HepG2 (cell line): ENCODE data around the gene TMEM63B. TPM values are rescaled to one million over a fixed set of nuclear protein-coding genes. Genes with fewer than 3 reads are reported as not detected.

Experiments
- ATAC-seq: fragments of 200-7000 bp; cut with Tn5 transposase; 3 replicates; pipeline ENCODE4 v1.9.1; 2020; ENCODE audit warnings: mild to moderate bottlenecking, moderate library complexity
- BruUV-seq: library from RNA; stranded (reverse); fragments of 400-500 nt; replicated peaks from 2 replicates; lab custom pipeline; 2021; lab: Mats Ljungman, UMichigan
- CTCF ChIA-PET: fragments of 300-600 bp; formaldehyde crosslinking; extraction: SDS; loops from one replicate; lab custom pipeline; 2021; ENCODE audit warnings: low total read pairs, inconsistent platforms, low intra/inter-chr PET ratio; lab: Yijun Ruan, JAX
- POLR2A ChIA-PET: fragments of 350-600 bp; sonication (Branson Sonifier 250); formaldehyde crosslinking; loops from one replicate; lab custom pipeline; 2020; ENCODE audit warnings: antibody characterized with exemption, inconsistent platforms; lab: Yijun Ruan, JAX
- DNase-seq: peaks from one replicate; pipeline ENCODE4 v3.0.0-alpha.2; 2015; ENCODE audit warnings: low spot score
- FAIRE-seq: peaks from 3 replicates; lab custom pipeline; 2011; peaks lifted over from hg19 to GRCh38; lab: Jason Lieb, UNC
- H2AFZ ChIP-seq: one replicate; pipeline ENCODE4 v1.6.1; 2011; ENCODE audit warnings: low read length, inconsistent platforms
- H3K27ac ChIP-seq: fragments of 300-600 bp; 3 replicates; pipeline ENCODE4 v1.8.0; 2011; ENCODE audit warnings: mixed run types, mild to moderate bottlenecking, mixed read lengths, low read length, inconsistent platforms; ENCODE audit not compliant: insufficient read depth; ENCODE audit errors: extremely low read length
- H3K27me3 ChIP-seq, 2 experiments: fragments of 200-600 bp in 1 of 2; 2 replicates in 1 of 2; 3 replicates in 1 of 2; pipeline versions ENCODE4 v1.6.0 to v1.8.0; 2011; ENCODE audit warnings: low read length in 2 of 2, mild to moderate bottlenecking in 2 of 2, moderate library complexity in 2 of 2, inconsistent platforms in 1 of 2; ENCODE audit not compliant: insufficient read depth in 2 of 2, control insufficient read depth in 1 of 2
- H3K36me3 ChIP-seq, 2 experiments: fragments of 200-600 bp in 1 of 2; replicated peaks in 1 of 2; 2 replicates in 1 of 2; 3 replicates in 1 of 2; pipeline versions ENCODE4 v1.5.1 to v1.8.0; 2011; ENCODE audit warnings: low read length in 2 of 2, inconsistent platforms in 1 of 2; ENCODE audit not compliant: insufficient read depth in 2 of 2, control insufficient read depth in 1 of 2
- H3K4me1 ChIP-seq: 2 replicates; pipeline ENCODE4 v1.5.1; 2012; ENCODE audit warnings: low read length, inconsistent platforms; ENCODE audit not compliant: insufficient read depth
- H3K4me2 ChIP-seq: 2 replicates; pipeline ENCODE4 v1.6.0; 2011; ENCODE audit warnings: low read depth, low read length, inconsistent platforms
- H3K4me3 ChIP-seq, 3 experiments: fragments of 200-600 bp in 1 of 3; sonication (generic), shearing (Covaris generic) in 1 of 3; replicated peaks in 1 of 3; 2 replicates each; pipeline ENCODE4 v1.5.1; 2011 to 2016; ENCODE audit warnings: low read length in 3 of 3, inconsistent platforms in 2 of 3, low read depth in 2 of 3, mild to moderate bottlenecking in 2 of 3, control low read depth in 1 of 3, mixed read lengths in 1 of 3; ENCODE audit not compliant: insufficient read depth in 1 of 3
- H3K79me2 ChIP-seq: one replicate; pipeline ENCODE4 v1.6.1; 2011; ENCODE audit warnings: low read length, inconsistent platforms; ENCODE audit not compliant: insufficient read depth
- H3K9ac ChIP-seq: 2 replicates; pipeline ENCODE4 v1.6.0; 2011; ENCODE audit warnings: mild to moderate bottlenecking, low read depth, low read length, inconsistent platforms; ENCODE audit not compliant: insufficient read depth
- H3K9me3 ChIP-seq: 2 replicates; pipeline ENCODE4 v1.5.1; 2012; ENCODE audit warnings: mild to moderate bottlenecking, low read length
- H4K20me1 ChIP-seq: 2 replicates; pipeline ENCODE4 v1.6.0; 2011; ENCODE audit warnings: inconsistent platforms, mild to moderate bottlenecking, low read length, moderate library complexity; ENCODE audit not compliant: insufficient read depth
- ELF1 ChIP-seq: sonication (generic); formaldehyde crosslinking; IDR thresholded peaks from 2 replicates; pipeline ENCODE4 v1.4.0; 2020; ENCODE audit warnings: missing genetic modification reagents
- HIC2 ChIP-seq: sonication (generic); formaldehyde crosslinking; IDR thresholded peaks from 2 replicates; pipeline ENCODE4 v1.9.0; 2022; ENCODE audit warnings: low read depth, missing genetic modification reagents
- HNRNPL ChIP-seq: fragments of 200-400 bp; formaldehyde crosslinking; IDR thresholded peaks from 2 replicates; pipeline ENCODE4 v1.6.1; 2017; ENCODE audit warnings: mild to moderate bottlenecking, low read depth, low read length
- NRL ChIP-seq: sonication (generic); formaldehyde crosslinking; IDR thresholded peaks from 2 replicates; pipeline ENCODE4 v1.5.0; 2020; ENCODE audit warnings: missing genetic modification reagents, mild to moderate bottlenecking, moderate library complexity, borderline replicate concordance
- SALL1 ChIP-seq: sonication (generic); formaldehyde crosslinking; IDR thresholded peaks from 2 replicates; pipeline ENCODE4 v1.8.0; 2022; ENCODE audit warnings: mild to moderate bottlenecking, missing genetic modification reagents
- ZFP1 ChIP-seq: IDR thresholded peaks from 2 replicates; pipeline ENCODE4 v1.6.1; 2016
- ZFP41 ChIP-seq: sonication (generic); formaldehyde crosslinking; IDR thresholded peaks from 2 replicates; pipeline ENCODE4 v1.4.0; 2020; ENCODE audit warnings: mild to moderate bottlenecking, missing genetic modification reagents, borderline replicate concordance
- ZNF253 ChIP-seq: sonication (generic); formaldehyde crosslinking; IDR thresholded peaks from 2 replicates; pipeline ENCODE4 v1.8.0; 2022; ENCODE audit warnings: mild to moderate bottlenecking, missing genetic modification reagents, borderline replicate concordance
- ZNF589 ChIP-seq: sonication (generic); formaldehyde crosslinking; conservative IDR thresholded peaks from 2 replicates; pipeline ENCODE4 v1.8.0; 2022; ENCODE audit warnings: mild to moderate bottlenecking, moderate library complexity, missing genetic modification reagents
- ZNF891 ChIP-seq: sonication (generic); formaldehyde crosslinking; IDR thresholded peaks from 2 replicates; pipeline ENCODE4 v1.5.0; 2020; ENCODE audit warnings: mild to moderate bottlenecking, missing genetic modification reagents
- WGBS: methylation state at CpG from one replicate; pipeline ENCODE4 v1.1.6; 2017; ENCODE audit warnings: low lambda C conversion rate; 5-methylcytosine and 5-hydroxymethylcytosine counted together
- in situ Hi-C: cut with HindIII; loops from 2 replicates; pipeline ENCODE4 v1.10.0; 2017; ENCODE audit warnings: low pct_unique_long_range_greater_than_20kb; ENCODE audit not compliant: extremely low pct_ligation_motif_present
- intact Hi-C: fragments of 100-400 bp; cut with micrococcal nuclease; formaldehyde crosslinking; loops from one replicate; pipeline ENCODE4 v1.10.0; 2022; ENCODE audit not compliant: unreplicated experiment
- polyA plus RNA-seq, 8 experiments: library from polyadenylated mRNA; depleted of rRNA in 3 of 8; stranded (reverse) in 7 of 8; unstranded in 1 of 8; fragments of >200 nt; fragmentation: Illumina TruSeq in 4 of 8; extraction: Trizol in 4 of 8; gene quantifications; 2 replicates each; pipeline versions ENCODE4 v1.2.1 to v1.2.3, GENCODE V29; 2011 to 2016; ENCODE audit warnings: low read depth in 4 of 8, missing spikeins in 1 of 8, mixed read lengths in 1 of 8; ENCODE audit not compliant: insufficient read depth in 1 of 8
- total RNA-seq, 5 experiments: library from RNA; depleted of rRNA; stranded (reverse); fragments of >200 nt; fragmentation: Illumina TruSeq; extraction: Trizol; gene quantifications; 2 replicates each; pipeline ENCODE4 v1.2.3, GENCODE V29; 2016; ENCODE audit warnings: low read depth in 1 of 5
- TF ChIP-seq, protein P1 (sequence below): sonication (generic); formaldehyde crosslinking; IDR thresholded peaks from 2 replicates; pipeline ENCODE4 v1.5.0; 2020; ENCODE audit warnings: mild to moderate bottlenecking, missing genetic modification reagents
- TF ChIP-seq, protein P2 (sequence below): sonication (generic); formaldehyde crosslinking; IDR thresholded peaks from 2 replicates; pipeline ENCODE4 v1.5.0; 2020; ENCODE audit warnings: missing genetic modification reagents, mild to moderate bottlenecking, borderline replicate concordance
- TF ChIP-seq, protein P3 (sequence below): sonication (generic); formaldehyde crosslinking; IDR thresholded peaks from 2 replicates; pipeline ENCODE4 v1.5.0; 2020; ENCODE audit warnings: missing genetic modification reagents
- TF ChIP-seq, protein P4 (sequence below): sonication (generic); formaldehyde crosslinking; IDR thresholded peaks from 2 replicates; pipeline ENCODE4 v1.9.0; 2022; ENCODE audit warnings: missing genetic modification reagents, mild to moderate bottlenecking, borderline replicate concordance

Gene TMEM63B
- total and polyA plus RNA-seq, 2 of the 13 experiments (the other 11 are each of a cell fraction or from before 2014, with no cell fraction given), result 27.4 to 75.8 TPM

DNA sequence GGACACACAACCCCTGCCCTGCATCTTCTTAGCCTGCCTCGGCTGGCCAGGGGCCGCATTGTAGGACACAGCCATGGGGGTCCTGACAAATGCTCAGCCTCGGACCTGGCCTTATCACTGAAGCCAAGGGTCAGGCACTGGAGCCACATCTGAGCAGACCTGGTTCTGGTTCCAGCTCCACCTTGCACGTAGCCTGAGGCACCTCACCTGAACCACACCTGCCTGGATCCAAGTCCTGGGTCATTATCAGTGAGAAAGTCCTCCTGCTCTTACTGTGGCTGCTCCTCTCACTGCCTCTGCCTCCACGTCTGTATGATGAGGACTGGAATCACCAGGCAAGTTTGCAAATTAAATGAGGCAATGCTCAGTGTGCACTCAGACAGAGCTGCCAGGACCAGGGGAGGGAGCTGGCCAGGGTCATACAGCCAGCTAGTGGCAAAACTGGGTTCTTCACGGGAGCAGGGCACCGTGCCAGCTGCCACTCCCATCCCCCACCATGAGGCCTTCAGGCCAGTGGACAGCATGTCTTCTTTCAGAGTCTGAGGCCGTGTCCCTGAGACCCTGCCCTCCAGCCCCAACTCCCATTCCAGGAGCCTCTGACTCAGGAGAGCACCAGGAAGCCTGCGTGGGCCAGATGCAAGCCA, 40.3 kb upstream of the TMEM63B start:
- Histone ChIP-seq H3K4me3 (no peak overlapping the region), H3K9me3 (no peaks in the 10 kb centered on the region), H3K4me2 (no peak overlapping the region), H4K20me1 (no peaks in the 10 kb centered on the region), H3K36me3 (no peaks in the 10 kb centered on the region), H3K27me3 (no peaks in the 10 kb centered on the region), H3K9ac (no peak overlapping the region), H3K79me2 (no peaks in the 10 kb centered on the region), H2AFZ (no peak overlapping the region), H3K27ac (no peak overlapping the region), H3K4me1 (peaks cover 72% of the 10 kb centered on the region)
- intact Hi-C loops (no loop called here), in situ Hi-C loops (no loop called here)
- no TSS peak for BruUV-seq
- ChIA-PET POLR2A (interaction anchor here (1.4 to 1.5 kb wide), 2 partner anchors 25 to 160 kb away, joined by 3 to 4 read pairs; partner anchors contain the start of gene HSP90AB1), CTCF (no interaction called here)
- WGBS, result 72% methylated on average over 9 of the region's 9 CpGs
- DNase-seq (no peak), FAIRE-seq (no peak), ATAC-seq (peak; percentile 19)
- no peak for TF ChIP-seq ZNF589
- TF ChIP-seq ZNF891 (CRISPR knock-in tag), result peak; percentile 60; the same call in 1 of the 2 replicates
- no peak for TF ChIP-seq ZFP1 (CRISPR knock-in tag)
- peak; percentile 49; the same call in 1 of the 2 replicates for TF ChIP-seq NRL (CRISPR knock-in tag)
- TF ChIP-seq, protein P1, sequence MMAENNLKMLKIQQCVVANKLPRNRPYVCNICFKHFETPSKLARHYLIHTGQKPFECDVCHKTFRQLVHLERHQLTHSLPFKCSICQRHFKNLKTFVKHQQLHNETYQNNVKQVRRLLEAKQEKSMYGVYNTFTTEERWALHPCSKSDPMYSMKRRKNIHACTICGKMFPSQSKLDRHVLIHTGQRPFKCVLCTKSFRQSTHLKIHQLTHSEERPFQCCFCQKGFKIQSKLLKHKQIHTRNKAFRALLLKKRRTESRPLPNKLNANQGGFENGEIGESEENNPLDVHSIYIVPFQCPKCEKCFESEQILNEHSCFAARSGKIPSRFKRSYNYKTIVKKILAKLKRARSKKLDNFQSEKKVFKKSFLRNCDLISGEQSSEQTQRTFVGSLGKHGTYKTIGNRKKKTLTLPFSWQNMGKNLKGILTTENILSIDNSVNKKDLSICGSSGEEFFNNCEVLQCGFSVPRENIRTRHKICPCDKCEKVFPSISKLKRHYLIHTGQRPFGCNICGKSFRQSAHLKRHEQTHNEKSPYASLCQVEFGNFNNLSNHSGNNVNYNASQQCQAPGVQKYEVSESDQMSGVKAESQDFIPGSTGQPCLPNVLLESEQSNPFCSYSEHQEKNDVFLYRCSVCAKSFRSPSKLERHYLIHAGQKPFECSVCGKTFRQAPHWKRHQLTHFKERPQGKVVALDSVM (CRISPR knock-in tag), result no peak
- TF ChIP-seq HNRNPL, result peak; percentile 76; the same call in 1 of the 2 replicates
- peak; percentile 44; the same call in 1 of the 2 replicates for TF ChIP-seq SALL1 (CRISPR knock-in tag)
- TF ChIP-seq, protein P2, sequence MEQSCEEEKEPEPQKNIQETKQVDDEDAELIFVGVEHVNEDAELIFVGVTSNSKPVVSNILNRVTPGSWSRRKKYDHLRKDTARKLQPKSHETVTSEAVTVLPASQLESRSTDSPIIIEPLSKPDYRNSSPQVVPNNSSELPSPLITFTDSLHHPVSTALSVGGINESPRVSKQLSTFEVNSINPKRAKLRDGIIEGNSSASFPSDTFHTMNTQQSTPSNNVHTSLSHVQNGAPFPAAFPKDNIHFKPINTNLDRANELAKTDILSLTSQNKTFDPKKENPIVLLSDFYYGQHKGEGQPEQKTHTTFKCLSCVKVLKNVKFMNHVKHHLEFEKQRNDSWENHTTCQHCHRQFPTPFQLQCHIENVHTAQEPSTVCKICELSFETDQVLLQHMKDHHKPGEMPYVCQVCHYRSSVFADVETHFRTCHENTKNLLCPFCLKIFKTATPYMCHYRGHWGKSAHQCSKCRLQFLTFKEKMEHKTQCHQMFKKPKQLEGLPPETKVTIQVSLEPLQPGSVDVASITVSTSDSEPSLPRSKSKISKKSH (CRISPR knock-in tag), result 0 out of 2 replicates have a peak, but pooled peaks have one; percentile 25
- TF ChIP-seq, protein P3, sequence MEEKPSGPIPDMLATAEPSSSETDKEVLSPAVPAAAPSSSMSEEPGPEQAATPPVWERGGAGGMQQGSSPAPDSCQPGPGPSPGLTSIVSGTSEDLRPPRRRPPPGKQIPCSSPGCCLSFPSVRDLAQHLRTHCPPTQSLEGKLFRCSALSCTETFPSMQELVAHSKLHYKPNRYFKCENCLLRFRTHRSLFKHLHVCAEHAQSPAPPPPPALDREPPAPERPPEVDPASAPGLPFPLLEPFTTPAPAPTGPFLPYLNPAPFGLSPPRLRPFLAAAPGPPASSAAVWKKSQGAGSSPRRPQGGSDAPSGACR (CRISPR knock-in tag), result 0 out of 2 replicates have a peak, but pooled peaks have one; percentile 45
- peak; percentile 29; the same call in 1 of the 2 replicates for TF ChIP-seq ZFP41 (CRISPR knock-in tag)
- TF ChIP-seq ZNF253, result 0 out of 2 replicates have a peak, but pooled peaks have one; percentile 29
- no peak for TF ChIP-seq ELF1 (CRISPR knock-in tag)
- TF ChIP-seq, protein P4, sequence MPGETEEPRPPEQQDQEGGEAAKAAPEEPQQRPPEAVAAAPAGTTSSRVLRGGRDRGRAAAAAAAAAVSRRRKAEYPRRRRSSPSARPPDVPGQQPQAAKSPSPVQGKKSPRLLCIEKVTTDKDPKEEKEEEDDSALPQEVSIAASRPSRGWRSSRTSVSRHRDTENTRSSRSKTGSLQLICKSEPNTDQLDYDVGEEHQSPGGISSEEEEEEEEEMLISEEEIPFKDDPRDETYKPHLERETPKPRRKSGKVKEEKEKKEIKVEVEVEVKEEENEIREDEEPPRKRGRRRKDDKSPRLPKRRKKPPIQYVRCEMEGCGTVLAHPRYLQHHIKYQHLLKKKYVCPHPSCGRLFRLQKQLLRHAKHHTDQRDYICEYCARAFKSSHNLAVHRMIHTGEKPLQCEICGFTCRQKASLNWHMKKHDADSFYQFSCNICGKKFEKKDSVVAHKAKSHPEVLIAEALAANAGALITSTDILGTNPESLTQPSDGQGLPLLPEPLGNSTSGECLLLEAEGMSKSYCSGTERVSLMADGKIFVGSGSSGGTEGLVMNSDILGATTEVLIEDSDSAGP, result peak; percentile 51; the same call in 1 of the 2 replicates
- TF ChIP-seq HIC2 (CRISPR knock-in tag), result peak; percentile 84; the same call in 1 of the 2 replicates
